ENCODE data around the gene CACNB1.

The CACNB1 gene

GRCh38 chr17:39153599-39154051 lies 43.8 kb downstream of the CACNB1 start (continued):
- TF ChIP-seq TCF7L2 (IDR thresholded peaks at IDR 0.05; ENCODE audit: borderline replicate concordance, low read depth, low read length), result no peak
- TF ChIP-seq KLF16 (tag by site-specific recombination; IDR thresholded peaks at IDR 0.05), result peak; percentile 54

GRCh38 chr17:39151943-39152818 lies 45.3 kb downstream of the CACNB1 start:
- H3K27ac ChIP-seq (ENCODE audit: extremely low read depth, low read depth, low read length), result peak overlapping the region; percentile 57
- H3K4me3 ChIP-seq (ENCODE audit: low read depth, low read length), result peak overlapping the region; percentile 62
- H3K4me1 ChIP-seq (ENCODE audit: control insufficient read depth, insufficient read depth, low read length), result peaks cover 3% of the 10 kb centered on the region
- H3K36me3 ChIP-seq (ENCODE audit: control insufficient read depth in 2 of 2, insufficient read depth in 1 of 2, low read length in 2 of 2), result no peaks in the 10 kb centered on the region
- POLR2A ChIA-PET, result interaction anchor here (0.7 to 4.3 kb wide), 14 partner anchors 12 to 447 kb away, joined by 3 to 42 read pairs (median 5); partner anchors contain the start of genes LASP1, MLLT6, RPL19 and RPL23
- no peaks in the 10 kb centered on the region for H3K9me3 ChIP-seq (ENCODE audit: control insufficient read depth, insufficient read depth, low read depth, low read length)
- CTCF ChIA-PET, result interaction anchor here (0.6 to 12.4 kb wide), 45 partner anchors 9 to 472 kb away, joined by 3 to 266 read pairs (median 5); partner anchors contain the start of genes ARL5C, LASP1, PIP4K2B and RPL19
- TF ChIP-seq PRDM1 (tag by site-specific recombination; IDR thresholded peaks at IDR 0.05), result 0 out of 2 replicates have a peak, but pooled peaks have one; percentile 28
- no peak for TF ChIP-seq ZNF311 (tag by site-specific recombination; IDR thresholded peaks at IDR 0.05; ENCODE audit: borderline replicate concordance)
- peak; percentile 40; the same call in 1 of the 2 replicates for TF ChIP-seq ZNF324 (tag by site-specific recombination; IDR thresholded peaks at IDR 0.05)
- TF ChIP-seq, protein P1, sequence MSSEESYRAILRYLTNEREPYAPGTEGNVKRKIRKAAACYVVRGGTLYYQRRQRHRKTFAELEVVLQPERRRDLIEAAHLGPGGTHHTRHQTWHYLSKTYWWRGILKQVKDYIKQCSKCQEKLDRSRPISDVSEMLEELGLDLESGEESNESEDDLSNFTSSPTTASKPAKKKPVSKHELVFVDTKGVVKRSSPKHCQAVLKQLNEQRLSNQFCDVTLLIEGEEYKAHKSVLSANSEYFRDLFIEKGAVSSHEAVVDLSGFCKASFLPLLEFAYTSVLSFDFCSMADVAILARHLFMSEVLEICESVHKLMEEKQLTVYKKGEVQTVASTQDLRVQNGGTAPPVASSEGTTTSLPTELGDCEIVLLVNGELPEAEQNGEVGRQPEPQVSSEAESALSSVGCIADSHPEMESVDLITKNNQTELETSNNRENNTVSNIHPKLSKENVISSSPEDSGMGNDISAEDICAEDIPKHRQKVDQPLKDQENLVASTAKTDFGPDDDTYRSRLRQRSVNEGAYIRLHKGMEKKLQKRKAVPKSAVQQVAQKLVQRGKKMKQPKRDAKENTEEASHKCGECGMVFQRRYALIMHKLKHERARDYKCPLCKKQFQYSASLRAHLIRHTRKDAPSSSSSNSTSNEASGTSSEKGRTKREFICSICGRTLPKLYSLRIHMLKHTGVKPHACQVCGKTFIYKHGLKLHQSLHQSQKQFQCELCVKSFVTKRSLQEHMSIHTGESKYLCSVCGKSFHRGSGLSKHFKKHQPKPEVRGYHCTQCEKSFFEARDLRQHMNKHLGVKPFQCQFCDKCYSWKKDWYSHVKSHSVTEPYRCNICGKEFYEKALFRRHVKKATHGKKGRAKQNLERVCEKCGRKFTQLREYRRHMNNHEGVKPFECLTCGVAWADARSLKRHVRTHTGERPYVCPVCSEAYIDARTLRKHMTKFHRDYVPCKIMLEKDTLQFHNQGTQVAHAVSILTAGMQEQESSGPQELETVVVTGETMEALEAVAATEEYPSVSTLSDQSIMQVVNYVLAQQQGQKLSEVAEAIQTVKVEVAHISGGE (tag by site-specific recombination; conservative IDR thresholded peaks at IDR 0.05; ENCODE audit: low read depth), result 0 out of 2 replicates have a peak, but pooled peaks have one; percentile 4
- 0 out of 2 replicates have a peak, but pooled peaks have one; percentile 9 for TF ChIP-seq SCRT2 (tag by site-specific recombination; IDR thresholded peaks at IDR 0.05)
- TF ChIP-seq EGR2 (tag by site-specific recombination; IDR thresholded peaks at IDR 0.05; ENCODE audit: low read depth), result peak; percentile 38
- TF ChIP-seq MZF1 (tag by site-specific recombination; IDR thresholded peaks at IDR 0.05; ENCODE audit: borderline replicate concordance), result no peak
- TF ChIP-seq ZFHX2 (tag by site-specific recombination; conservative IDR thresholded peaks at IDR 0.05), result peak; percentile 33
- peak; percentile 64 for TF ChIP-seq SP2 (tag by site-specific recombination; IDR thresholded peaks at IDR 0.05)
- TF ChIP-seq SP3 (tag by site-specific recombination; IDR thresholded peaks at IDR 0.05), result peak; percentile 62; the same call in 1 of the 2 replicates
- TF ChIP-seq ZSCAN30 (tag by site-specific recombination; IDR thresholded peaks at IDR 0.05), result no peak
- TF ChIP-seq ZNF335 (tag by site-specific recombination; conservative IDR thresholded peaks at IDR 0.05), result peak; percentile 84; the same call in 1 of the 2 replicates
- TF ChIP-seq, protein P2, sequence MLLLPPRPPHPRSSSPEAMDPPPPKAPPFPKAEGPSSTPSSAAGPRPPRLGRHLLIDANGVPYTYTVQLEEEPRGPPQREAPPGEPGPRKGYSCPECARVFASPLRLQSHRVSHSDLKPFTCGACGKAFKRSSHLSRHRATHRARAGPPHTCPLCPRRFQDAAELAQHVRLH (tag by site-specific recombination; IDR thresholded peaks at IDR 0.05), result 0 out of 2 replicates have a peak, but pooled peaks have one; percentile 24
- TF ChIP-seq ZNF266 (tag by site-specific recombination; IDR thresholded peaks at IDR 0.05; ENCODE audit: low read depth), result no peak
- no peak for TF ChIP-seq ZBTB49 (tag by site-specific recombination; IDR thresholded peaks at IDR 0.05; ENCODE audit: low read depth)
- TF ChIP-seq, protein P3, sequence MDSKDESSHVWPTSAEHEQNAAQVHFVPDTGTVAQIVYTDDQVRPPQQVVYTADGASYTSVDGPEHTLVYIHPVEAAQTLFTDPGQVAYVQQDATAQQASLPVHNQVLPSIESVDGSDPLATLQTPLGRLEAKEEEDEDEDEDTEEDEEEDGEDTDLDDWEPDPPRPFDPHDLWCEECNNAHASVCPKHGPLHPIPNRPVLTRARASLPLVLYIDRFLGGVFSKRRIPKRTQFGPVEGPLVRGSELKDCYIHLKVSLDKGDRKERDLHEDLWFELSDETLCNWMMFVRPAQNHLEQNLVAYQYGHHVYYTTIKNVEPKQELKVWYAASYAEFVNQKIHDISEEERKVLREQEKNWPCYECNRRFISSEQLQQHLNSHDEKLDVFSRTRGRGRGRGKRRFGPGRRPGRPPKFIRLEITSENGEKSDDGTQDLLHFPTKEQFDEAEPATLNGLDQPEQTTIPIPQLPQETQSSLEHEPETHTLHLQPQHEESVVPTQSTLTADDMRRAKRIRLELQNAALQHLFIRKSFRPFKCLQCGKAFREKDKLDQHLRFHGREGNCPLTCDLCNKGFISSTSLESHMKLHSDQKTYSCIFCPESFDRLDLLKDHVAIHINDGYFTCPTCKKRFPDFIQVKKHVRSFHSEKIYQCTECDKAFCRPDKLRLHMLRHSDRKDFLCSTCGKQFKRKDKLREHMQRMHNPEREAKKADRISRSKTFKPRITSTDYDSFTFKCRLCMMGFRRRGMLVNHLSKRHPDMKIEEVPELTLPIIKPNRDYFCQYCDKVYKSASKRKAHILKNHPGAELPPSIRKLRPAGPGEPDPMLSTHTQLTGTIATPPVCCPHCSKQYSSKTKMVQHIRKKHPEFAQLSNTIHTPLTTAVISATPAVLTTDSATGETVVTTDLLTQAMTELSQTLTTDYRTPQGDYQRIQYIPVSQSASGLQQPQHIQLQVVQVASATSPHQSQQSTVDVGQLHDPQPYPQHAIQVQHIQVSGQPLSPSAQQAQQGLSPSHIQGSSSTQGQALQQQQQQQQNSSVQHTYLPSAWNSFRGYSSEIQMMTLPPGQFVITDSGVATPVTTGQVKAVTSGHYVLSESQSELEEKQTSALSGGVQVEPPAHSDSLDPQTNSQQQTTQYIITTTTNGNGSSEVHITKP (tag by site-specific recombination; IDR thresholded peaks at IDR 0.05), result peak; percentile 74
- TF ChIP-seq, protein P4, sequence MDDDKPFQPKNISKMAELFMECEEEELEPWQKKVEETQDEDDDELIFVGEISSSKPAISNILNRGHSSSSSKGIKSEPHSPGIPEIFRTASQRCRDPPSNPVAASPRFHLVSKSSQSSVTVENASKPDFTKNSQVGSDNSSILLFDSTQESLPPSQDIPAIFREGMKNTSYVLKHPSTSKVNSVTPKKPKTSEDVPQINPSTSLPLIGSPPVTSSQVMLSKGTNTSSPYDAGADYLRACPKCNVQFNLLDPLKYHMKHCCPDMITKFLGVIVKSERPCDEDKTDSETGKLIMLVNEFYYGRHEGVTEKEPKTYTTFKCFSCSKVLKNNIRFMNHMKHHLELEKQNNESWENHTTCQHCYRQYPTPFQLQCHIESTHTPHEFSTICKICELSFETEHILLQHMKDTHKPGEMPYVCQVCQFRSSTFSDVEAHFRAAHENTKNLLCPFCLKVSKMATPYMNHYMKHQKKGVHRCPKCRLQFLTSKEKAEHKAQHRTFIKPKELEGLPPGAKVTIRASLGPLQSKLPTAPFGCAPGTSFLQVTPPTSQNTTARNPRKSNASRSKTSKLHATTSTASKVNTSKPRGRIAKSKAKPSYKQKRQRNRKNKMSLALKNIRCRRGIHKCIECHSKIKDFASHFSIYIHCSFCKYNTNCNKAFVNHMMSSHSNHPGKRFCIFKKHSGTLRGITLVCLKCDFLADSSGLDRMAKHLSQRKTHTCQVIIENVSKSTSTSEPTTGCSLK (tag by site-specific recombination; IDR thresholded peaks at IDR 0.05), result no peak
- TF ChIP-seq ZBTB48 (tag by site-specific recombination; IDR thresholded peaks at IDR 0.05), result peak; percentile 79; the same call in 1 of the 2 replicates
- TF ChIP-seq ZBTB17 (tag by site-specific recombination; IDR thresholded peaks at IDR 0.05), result 0 out of 2 replicates have a peak, but pooled peaks have one; percentile 24

Data from HEK293 (cell line).